HG03565 (cell line): ENCODE results near the gene OR1J1.

Source experiments
- ATAC-seq: cut with Tn5 transposase; IDR thresholded peaks from one replicate; pipeline ENCODE4 v1.9.1; 2021; ENCODE audit warnings: mild to moderate bottlenecking, moderate library complexity; ENCODE audit not compliant: unreplicated experiment

OR1J1 gene

GRCh38 chr9:122445155-122445749, 32.5 kb downstream of the OR1J1 start:
- no peak for ATAC-seq

- no peak for ATAC-seq
Measured at GRCh38 chr9:122444041-122444733, 33.5 kb downstream of the OR1J1 start.

- no peak for ATAC-seq
Measured at GRCh38 chr9:122442568-122442967, 35.2 kb downstream of the OR1J1 start.
